HepG2 (cell line): Measurements from ENCODE around the gene VWA7. TPM values are rescaled to one million over a fixed set of nuclear protein-coding genes. Genes with fewer than 3 reads are reported as not detected.

Experiments
- ASH2L ChIP-seq: fragments of 300-600, 200-600 bp; sonication (generic); IDR thresholded peaks from 2 replicates; pipeline ENCODE4 v1.7.0; 2017; ENCODE audit warnings: low read depth, mild to moderate bottlenecking, moderate library complexity, mixed read lengths, low read length; ENCODE audit not compliant: insufficient read length
- GABPB1 ChIP-seq: IDR thresholded peaks from 2 replicates; pipeline ENCODE4 v1.6.1; 2016; ENCODE audit warnings: mild to moderate bottlenecking, missing genetic modification reagents, moderate library complexity, missing compliant biosample characterization
- GFI1 ChIP-seq: sonication (generic); formaldehyde crosslinking; IDR thresholded peaks from 2 replicates; pipeline ENCODE4 v1.5.0; 2020; ENCODE audit warnings: missing genetic modification reagents, mild to moderate bottlenecking, borderline replicate concordance
- RBFOX2 ChIP-seq: fragments of 200-400 bp; formaldehyde crosslinking; IDR thresholded peaks from 2 replicates; pipeline ENCODE4 v1.6.1; 2017; ENCODE audit warnings: low read depth, mild to moderate bottlenecking, low read length
- RCOR2 ChIP-seq: IDR thresholded peaks from 2 replicates; pipeline ENCODE4 v1.6.1; 2016; ENCODE audit warnings: missing biosample characterization, missing genetic modification reagents
- TMF1 ChIP-seq: sonication (generic); formaldehyde crosslinking; IDR thresholded peaks from 2 replicates; pipeline ENCODE4 v1.8.1; 2022; ENCODE audit warnings: low read depth, missing genetic modification reagents
- ZBTB21 ChIP-seq: sonication (generic); formaldehyde crosslinking; IDR thresholded peaks from 2 replicates; pipeline ENCODE4 v1.4.0; 2020; ENCODE audit warnings: missing genetic modification reagents
- ZNF276 ChIP-seq: sonication (generic); formaldehyde crosslinking; IDR thresholded peaks from 2 replicates; pipeline ENCODE4 v1.4.0; 2020; ENCODE audit warnings: mild to moderate bottlenecking, low read depth, missing genetic modification reagents
- ZNF280D ChIP-seq: sonication (generic); formaldehyde crosslinking; IDR thresholded peaks from 2 replicates; pipeline ENCODE4 v1.5.1; 2020; ENCODE audit warnings: mild to moderate bottlenecking, missing genetic modification reagents
- ZNF614 ChIP-seq: IDR thresholded peaks from 2 replicates; pipeline ENCODE4 v1.6.1; 2018; ENCODE audit warnings: missing biosample characterization, missing genetic modification reagents, inconsistent platforms, borderline replicate concordance
- ZNF619 ChIP-seq: sonication (generic); formaldehyde crosslinking; IDR thresholded peaks from 2 replicates; pipeline ENCODE4 v1.4.0; 2020; ENCODE audit warnings: mild to moderate bottlenecking, missing genetic modification reagents
- polyA plus RNA-seq, 8 experiments: library from polyadenylated mRNA; depleted of rRNA in 3 of 8; stranded (reverse) in 7 of 8; unstranded in 1 of 8; fragments of >200 nt; fragmentation: Illumina TruSeq in 4 of 8; extraction: Trizol in 4 of 8; gene quantifications; 2 replicates each; pipeline versions ENCODE4 v1.2.1 to v1.2.3, GENCODE V29; 2011 to 2016; ENCODE audit warnings: low read depth in 4 of 8, missing spikeins in 1 of 8, mixed read lengths in 1 of 8; ENCODE audit not compliant: insufficient read depth in 1 of 8
- total RNA-seq, 5 experiments: library from RNA; depleted of rRNA; stranded (reverse); fragments of >200 nt; fragmentation: Illumina TruSeq; extraction: Trizol; gene quantifications; 2 replicates each; pipeline ENCODE4 v1.2.3, GENCODE V29; 2016; ENCODE audit warnings: low read depth in 1 of 5
- TF ChIP-seq, protein P1 (sequence below): sonication (generic); formaldehyde crosslinking; IDR thresholded peaks from 2 replicates; pipeline ENCODE4 v1.4.0; 2020; ENCODE audit warnings: mild to moderate bottlenecking, missing genetic modification reagents
- TF ChIP-seq, protein P2 (sequence below): sonication (generic); formaldehyde crosslinking; IDR thresholded peaks from 2 replicates; pipeline ENCODE4 v1.9.0; 2022; ENCODE audit warnings: missing genetic modification reagents, mild to moderate bottlenecking, borderline replicate concordance

VWA7 gene
- total and polyA plus RNA-seq, 2 of the 13 experiments (the other 11 are each of a cell fraction or from before 2014, with no cell fraction given): 0.86 to 3.3 TPM

DNA sequence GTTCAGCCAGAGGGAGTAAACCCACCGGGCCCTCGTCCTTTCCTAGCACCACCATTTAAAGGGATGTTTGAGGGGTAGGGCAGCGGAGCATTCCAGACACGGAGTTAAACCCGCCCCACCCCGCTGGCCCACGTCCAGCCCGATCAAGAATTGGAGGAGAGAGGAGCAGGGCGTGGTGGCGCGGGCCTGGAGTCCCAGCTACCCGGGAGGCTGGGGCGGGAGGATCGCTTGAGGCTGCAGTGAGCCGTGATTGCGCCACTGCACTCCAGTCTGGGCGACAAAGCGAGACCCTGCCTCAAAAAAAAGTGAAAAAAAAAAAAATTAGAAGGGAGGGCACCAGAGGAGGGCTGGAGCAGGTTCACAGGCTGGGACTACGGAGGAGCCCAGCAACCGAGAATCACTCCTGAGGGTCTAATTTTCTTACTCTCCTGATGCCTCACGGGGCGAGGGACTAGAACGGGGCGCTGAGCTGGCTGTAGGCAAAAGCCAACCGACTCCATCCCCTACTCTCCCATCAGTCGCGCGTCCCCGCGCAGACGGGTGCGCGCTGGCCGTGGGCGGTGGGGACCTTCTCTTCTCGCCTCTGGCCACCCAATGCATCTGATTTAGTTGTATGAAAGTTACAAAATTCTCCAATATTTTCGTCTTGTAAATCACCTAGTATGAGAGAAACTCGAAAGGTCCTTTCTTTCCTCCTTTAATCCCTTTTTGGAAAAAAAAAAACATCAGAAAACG is 44.3 kb upstream of the VWA7 start (continued):
- TF ChIP-seq, protein P1, sequence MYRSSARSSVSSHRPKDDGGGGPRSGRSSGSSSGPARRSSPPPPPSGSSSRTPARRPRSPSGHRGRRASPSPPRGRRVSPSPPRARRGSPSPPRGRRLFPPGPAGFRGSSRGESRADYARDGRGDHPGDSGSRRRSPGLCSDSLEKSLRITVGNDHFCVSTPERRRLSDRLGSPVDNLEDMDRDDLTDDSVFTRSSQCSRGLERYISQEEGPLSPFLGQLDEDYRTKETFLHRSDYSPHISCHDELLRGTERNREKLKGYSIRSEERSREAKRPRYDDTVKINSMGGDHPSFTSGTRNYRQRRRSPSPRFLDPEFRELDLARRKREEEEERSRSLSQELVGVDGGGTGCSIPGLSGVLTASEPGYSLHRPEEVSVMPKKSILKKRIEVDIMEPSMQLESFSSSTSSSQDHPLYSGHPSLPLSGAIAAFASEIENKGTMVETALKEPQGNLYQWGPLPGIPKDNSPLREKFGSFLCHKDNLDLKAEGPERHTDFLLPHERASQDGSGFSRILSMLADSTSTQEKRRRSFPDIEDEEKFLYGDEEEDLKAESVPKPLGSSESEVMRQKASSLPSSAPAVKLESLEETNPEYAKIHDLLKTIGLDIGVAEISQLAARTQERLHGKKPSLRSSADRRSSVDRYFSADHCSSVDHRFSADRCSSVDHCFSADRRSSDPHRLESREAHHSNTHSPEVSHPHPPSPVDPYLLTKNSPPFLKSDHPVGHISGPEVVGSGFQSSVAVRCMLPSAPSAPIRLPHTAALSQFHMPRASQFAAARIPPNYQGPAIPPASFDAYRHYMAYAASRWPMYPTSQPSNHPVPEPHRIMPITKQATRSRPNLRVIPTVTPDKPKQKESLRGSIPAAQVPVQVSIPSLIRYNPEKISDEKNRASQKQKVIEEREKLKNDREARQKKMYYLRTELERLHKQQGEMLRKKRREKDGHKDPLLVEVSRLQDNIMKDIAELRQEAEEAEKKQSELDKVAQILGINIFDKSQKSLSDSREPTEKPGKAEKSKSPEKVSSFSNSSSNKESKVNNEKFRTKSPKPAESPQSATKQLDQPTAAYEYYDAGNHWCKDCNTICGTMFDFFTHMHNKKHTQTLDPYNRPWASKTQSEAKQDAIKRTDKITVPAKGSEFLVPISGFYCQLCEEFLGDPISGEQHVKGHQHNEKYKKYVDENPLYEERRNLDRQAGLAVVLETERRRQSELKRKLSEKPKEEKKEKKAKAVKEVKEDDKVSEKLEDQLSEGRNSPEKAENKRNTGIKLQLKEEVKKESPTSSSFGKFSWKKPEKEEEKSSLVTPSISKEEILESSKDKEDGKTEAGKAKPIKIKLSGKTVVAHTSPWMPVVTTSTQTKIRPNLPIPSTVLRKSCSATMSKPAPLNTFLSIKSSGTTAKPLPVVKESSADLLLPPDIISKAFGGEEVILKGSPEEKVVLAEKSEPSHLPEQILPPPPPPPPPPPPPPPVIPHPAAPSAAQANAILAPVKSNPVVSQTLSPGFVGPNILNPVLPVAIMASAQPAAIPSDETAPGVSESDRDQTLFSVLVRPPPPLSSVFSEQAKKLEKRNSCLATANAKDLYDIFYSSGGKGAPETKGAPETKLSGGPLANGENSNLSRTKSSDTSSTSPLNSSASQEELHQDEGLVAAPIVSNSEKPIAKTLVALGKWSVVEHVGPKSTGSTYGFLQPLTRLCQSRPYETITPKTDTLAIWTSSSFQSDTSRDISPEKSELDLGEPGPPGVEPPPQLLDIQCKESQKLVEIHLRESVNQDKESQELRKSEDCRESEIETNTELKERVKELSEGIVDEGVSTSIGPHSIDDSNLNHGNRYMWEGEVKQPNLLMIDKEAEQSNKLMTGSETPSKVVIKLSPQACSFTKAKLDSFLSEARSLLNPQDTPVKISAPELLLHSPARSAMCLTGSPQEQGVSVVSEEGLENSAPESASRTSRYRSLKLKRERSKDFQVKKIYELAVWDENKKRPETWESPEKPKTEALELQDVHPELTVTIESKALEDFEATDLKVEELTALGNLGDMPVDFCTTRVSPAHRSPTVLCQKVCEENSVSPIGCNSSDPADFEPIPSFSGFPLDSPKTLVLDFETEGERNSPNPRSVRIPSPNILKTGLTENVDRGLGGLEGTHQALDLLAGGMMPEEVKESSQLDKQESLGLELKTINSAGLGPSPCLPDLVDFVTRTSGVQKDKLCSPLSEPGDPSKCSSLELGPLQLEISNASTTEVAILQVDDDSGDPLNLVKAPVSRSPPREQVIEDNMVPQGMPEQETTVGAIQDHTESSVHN (CRISPR knock-in tag): no peak
- TF ChIP-seq ASH2L (peak; percentile 44), ZNF280D (peak; percentile 19; the same call in 1 of the 2 replicates), GABPB1 (peak; percentile 39; the same call in 1 of the 2 replicates), ZBTB21 (CRISPR knock-in tag) (no peak), RCOR2 (0 out of 2 replicates have a peak, but pooled peaks have one; percentile 19), ZNF614 (CRISPR knock-in tag) (peak; percentile 11; the same call in 1 of the 2 replicates), RBFOX2 (peak; percentile 67), TMF1 (CRISPR knock-in tag) (no peak), ZNF276 (no peak), ZNF619 (CRISPR knock-in tag) (no peak), GFI1 (CRISPR knock-in tag) (peak; percentile 13; the same call in 1 of the 2 replicates)
- TF ChIP-seq, protein P2, sequence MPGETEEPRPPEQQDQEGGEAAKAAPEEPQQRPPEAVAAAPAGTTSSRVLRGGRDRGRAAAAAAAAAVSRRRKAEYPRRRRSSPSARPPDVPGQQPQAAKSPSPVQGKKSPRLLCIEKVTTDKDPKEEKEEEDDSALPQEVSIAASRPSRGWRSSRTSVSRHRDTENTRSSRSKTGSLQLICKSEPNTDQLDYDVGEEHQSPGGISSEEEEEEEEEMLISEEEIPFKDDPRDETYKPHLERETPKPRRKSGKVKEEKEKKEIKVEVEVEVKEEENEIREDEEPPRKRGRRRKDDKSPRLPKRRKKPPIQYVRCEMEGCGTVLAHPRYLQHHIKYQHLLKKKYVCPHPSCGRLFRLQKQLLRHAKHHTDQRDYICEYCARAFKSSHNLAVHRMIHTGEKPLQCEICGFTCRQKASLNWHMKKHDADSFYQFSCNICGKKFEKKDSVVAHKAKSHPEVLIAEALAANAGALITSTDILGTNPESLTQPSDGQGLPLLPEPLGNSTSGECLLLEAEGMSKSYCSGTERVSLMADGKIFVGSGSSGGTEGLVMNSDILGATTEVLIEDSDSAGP (CRISPR knock-in tag): peak; percentile 32; the same call in 1 of the 2 replicates
